Measurements from ENCODE around the gene CSNK1G1. TPM values are rescaled to one million over a fixed set of nuclear protein-coding genes. Genes with fewer than 3 reads are reported as not detected.
"Not testable (repeated sequence)": the region's sequence is repeated elsewhere in the genome, so short reads cannot be mapped to it uniquely, and the experiment has no call there.

Gene CSNK1G1
- total RNA-seq, 1 donor from 2014 or later, result 23.5 TPM

- H3K36me3 ChIP-seq (ENCODE audit: control insufficient read depth, insufficient read depth, low read length), result peaks cover 4% of the 10 kb centered on the region
- no peak overlapping the region for H3K4me3 ChIP-seq (ENCODE audit: low read depth, low read length)
- H3K27me3 ChIP-seq (ENCODE audit: control insufficient read depth, insufficient read depth, low read length), result no peaks in the 10 kb centered on the region
- DNase-seq (ENCODE audit: low read depth), result no peak
- TF ChIP-seq CTCF (IDR thresholded peaks at IDR 0.05; ENCODE audit: insufficient read depth, low read length, poor library complexity, severe bottlenecking), result no peak
Measured at GRCh38 chr15:64127521-64128270, 228.3 kb downstream of the CSNK1G1 start.

GRCh38 chr15:64125978-64126377, 230.0 kb downstream of the CSNK1G1 start:
- H3K27me3 ChIP-seq (ENCODE audit: control insufficient read depth, insufficient read depth, low read length), result no peaks in the 10 kb centered on the region
- no peak for TF ChIP-seq CTCF (IDR thresholded peaks at IDR 0.05; ENCODE audit: insufficient read depth, low read length, poor library complexity, severe bottlenecking)
- no peak overlapping the region for H3K4me3 ChIP-seq (ENCODE audit: low read depth, low read length)
- no peak for DNase-seq (ENCODE audit: low read depth)
- peaks cover 4% of the 10 kb centered on the region for H3K36me3 ChIP-seq (ENCODE audit: control insufficient read depth, insufficient read depth, low read length)

- no peaks in the 10 kb centered on the region for H3K27me3 ChIP-seq (ENCODE audit: control insufficient read depth, insufficient read depth, low read length)
- no peak for TF ChIP-seq CTCF (IDR thresholded peaks at IDR 0.05; ENCODE audit: insufficient read depth, low read length, poor library complexity, severe bottlenecking)
- no peak for DNase-seq (ENCODE audit: low read depth)
Measured at GRCh38 chr15:64122936-64123351, 233.0 kb downstream of the CSNK1G1 start.

GRCh38 chr15:64122444-64122843, 233.5 kb downstream of the CSNK1G1 start:
- no peak for TF ChIP-seq CTCF (IDR thresholded peaks at IDR 0.05; ENCODE audit: insufficient read depth, low read length, poor library complexity, severe bottlenecking)
- Histone ChIP-seq H3K36me3 (ENCODE audit: control insufficient read depth, insufficient read depth, low read length) (peaks cover 4% of the 10 kb centered on the region), H3K27me3 (ENCODE audit: control insufficient read depth, insufficient read depth, low read length) (no peaks in the 10 kb centered on the region), H3K4me3 (ENCODE audit: low read depth, low read length) (no peak overlapping the region)
- no peak for DNase-seq (ENCODE audit: low read depth)

More at GRCh38 chr15:64122936-64123351, 233.0 kb downstream of the CSNK1G1 start:
- H3K36me3 ChIP-seq (ENCODE audit: control insufficient read depth, insufficient read depth, low read length), result peaks cover 4% of the 10 kb centered on the region
- H3K4me3 ChIP-seq (ENCODE audit: low read depth, low read length), result no peak overlapping the region

GRCh38 chr15:64121614-64122013, 234.4 kb downstream of the CSNK1G1 start:
- H3K36me3 ChIP-seq (ENCODE audit: control insufficient read depth, insufficient read depth, low read length), result peaks cover 3% of the 10 kb centered on the region
- H3K4me3 ChIP-seq (ENCODE audit: low read depth, low read length), result no peak overlapping the region
- no peak for DNase-seq (ENCODE audit: low read depth)
- no peak for TF ChIP-seq CTCF (IDR thresholded peaks at IDR 0.05; ENCODE audit: insufficient read depth, low read length, poor library complexity, severe bottlenecking)
- no peaks in the 10 kb centered on the region for H3K27me3 ChIP-seq (ENCODE audit: control insufficient read depth, insufficient read depth, low read length)

GRCh38 chr15:64120322-64120721, 235.7 kb downstream of the CSNK1G1 start:
- not testable (repeated sequence) for DNase-seq (ENCODE audit: low read depth); H3K27me3 ChIP-seq (ENCODE audit: control insufficient read depth, insufficient read depth, low read length); H3K36me3 ChIP-seq (ENCODE audit: control insufficient read depth, insufficient read depth, low read length); H3K4me3 ChIP-seq (ENCODE audit: low read depth, low read length)
